Neutrophil (primary cell): Measurements from ENCODE around the gene FIBIN.
"Not testable (repeated sequence)": the region's sequence is repeated elsewhere in the genome, so short reads cannot be mapped to it uniquely, and the experiment has no call there.

Experiments
- H3K27ac ChIP-seq: fragments of 200-600 bp; sonication (generic); 2 replicates; pipeline ENCODE4 v1.5.1; 2016; ENCODE audit warnings: mild to moderate bottlenecking, moderate library complexity
- H3K27me3 ChIP-seq: fragments of 200-600 bp; sonication (generic); 2 replicates; pipeline ENCODE4 v1.6.0; 2016; ENCODE audit warnings: mild to moderate bottlenecking
- H3K36me3 ChIP-seq: fragments of 200-600 bp; sonication (generic); 2 replicates; pipeline ENCODE4 v1.5.1; 2017
- H3K4me1 ChIP-seq, 2 experiments: fragments of 200-600 bp in 1 of 2; sonication (generic) in 1 of 2; 1 replicate in 1 of 2; 2 replicates in 1 of 2; pipeline versions ENCODE4 v1.5.1 to v1.6.1; 2013 to 2016; ENCODE audit warnings: low read depth in 1 of 2, low read length in 1 of 2, mild to moderate bottlenecking in 1 of 2, moderate library complexity in 1 of 2; ENCODE audit not compliant: control insufficient read depth in 1 of 2, insufficient read depth in 1 of 2
- H3K4me3 ChIP-seq, 2 experiments: fragments of 200-600 bp in 1 of 2; sonication (generic) in 1 of 2; 1 replicate in 1 of 2; 2 replicates in 1 of 2; pipeline ENCODE4 v1.5.1; 2013 to 2016; ENCODE audit warnings: low read depth in 1 of 2, low read length in 1 of 2, mild to moderate bottlenecking in 1 of 2, moderate library complexity in 1 of 2
- H3K9me3 ChIP-seq: fragments of 200-600 bp; sonication (generic); 2 replicates; pipeline ENCODE4 v1.5.1; 2016
- CTCF ChIP-seq: fragments of 200-600 bp; sonication (generic); IDR thresholded peaks from 2 replicates; pipeline ENCODE4 v1.5.1; 2016; ENCODE audit warnings: antibody characterized with exemption

FIBIN gene

GRCh38 chr11:26958005-26958701, 35.8 kb upstream of the FIBIN start:
- Histone ChIP-seq H3K9me3 (no peaks in the 10 kb centered on the region), H3K4me3 (no peak overlapping the region), H3K4me1 (no peaks in the 10 kb centered on the region), H3K36me3 (no peaks in the 10 kb centered on the region), H3K27ac (no peak overlapping the region), H3K27me3 (no peaks in the 10 kb centered on the region)
- TF ChIP-seq CTCF, result no peak

- Histone ChIP-seq H3K27me3 (no peaks in the 10 kb centered on the region), H3K9me3 (no peaks in the 10 kb centered on the region)
- no peak for TF ChIP-seq CTCF
Observed at GRCh38 chr11:26958702-26959049, 35.2 kb upstream of the FIBIN start.

GRCh38 chr11:26960281-26960680, 33.6 kb upstream of the FIBIN start:
- Histone ChIP-seq H3K9me3 (no peaks in the 10 kb centered on the region), H3K4me1 (no peaks in the 10 kb centered on the region), H3K36me3 (no peaks in the 10 kb centered on the region), H3K4me3 (no peak overlapping the region), H3K27ac (no peak overlapping the region), H3K27me3 (no peaks in the 10 kb centered on the region)
- no peak for TF ChIP-seq CTCF

More at GRCh38 chr11:26958702-26959049, 35.2 kb upstream of the FIBIN start:
- H3K4me1 ChIP-seq, result no peaks in the 10 kb centered on the region
- no peaks in the 10 kb centered on the region for H3K36me3 ChIP-seq
- H3K27ac ChIP-seq, result no peak overlapping the region
- no peak overlapping the region for H3K4me3 ChIP-seq

GRCh38 chr11:26963764-26964163, 30.1 kb upstream of the FIBIN start:
- Histone ChIP-seq H3K27me3 (no peaks in the 10 kb centered on the region), H3K27ac (no peak overlapping the region), H3K9me3 (no peaks in the 10 kb centered on the region), H3K36me3 (no peaks in the 10 kb centered on the region), H3K4me1 (no peaks in the 10 kb centered on the region), H3K4me3 (no peak overlapping the region)
- no peak for TF ChIP-seq CTCF

GRCh38 chr11:26964339-26964738, 29.6 kb upstream of the FIBIN start:
- Histone ChIP-seq H3K36me3 (no peaks in the 10 kb centered on the region), H3K27me3 (no peaks in the 10 kb centered on the region), H3K9me3 (no peaks in the 10 kb centered on the region), H3K4me3 (no peak overlapping the region), H3K27ac (no peak overlapping the region), H3K4me1 (no peaks in the 10 kb centered on the region)
- TF ChIP-seq CTCF, result no peak

- H3K36me3 ChIP-seq, H3K4me1 ChIP-seq, H3K9me3 ChIP-seq, H3K4me3 ChIP-seq, H3K27ac ChIP-seq, H3K27me3 ChIP-seq: not testable (repeated sequence)
Observed at GRCh38 chr11:26964847-26965485, 28.9 kb upstream of the FIBIN start.
